Measurements from ENCODE around the gene NRF1.

NRF1 gene

DNA sequence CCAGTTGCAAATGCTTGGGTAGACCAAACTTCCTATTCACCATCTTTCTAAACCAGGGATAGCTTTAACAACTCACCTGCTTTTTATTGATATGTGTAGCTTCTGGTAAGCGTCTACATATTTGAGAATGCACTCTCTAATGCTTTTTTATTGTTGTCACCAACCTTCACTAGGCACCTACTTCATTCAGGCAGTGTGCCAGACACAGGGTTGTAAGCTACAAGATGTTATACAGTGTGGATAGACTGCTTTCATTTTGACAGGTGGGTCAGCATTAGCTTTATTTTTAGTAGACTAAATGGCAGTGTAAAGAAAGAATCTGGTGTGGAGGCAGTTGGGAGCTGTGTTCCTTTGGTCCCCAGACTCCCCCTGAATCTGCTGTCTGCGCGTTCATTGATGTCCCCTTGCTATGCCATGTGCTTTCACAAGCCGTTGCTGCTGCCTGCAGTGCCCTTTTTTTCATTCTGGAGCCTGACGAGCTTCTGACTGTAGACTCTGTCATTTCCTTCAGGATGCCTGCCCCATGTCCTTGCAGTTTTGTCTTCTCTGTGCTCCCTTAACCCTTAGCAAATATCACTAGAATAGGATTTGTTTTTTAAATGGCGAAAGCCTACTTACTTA lies 32.1 kb downstream of the NRF1 start:
- TF ChIP-seq, protein P1, sequence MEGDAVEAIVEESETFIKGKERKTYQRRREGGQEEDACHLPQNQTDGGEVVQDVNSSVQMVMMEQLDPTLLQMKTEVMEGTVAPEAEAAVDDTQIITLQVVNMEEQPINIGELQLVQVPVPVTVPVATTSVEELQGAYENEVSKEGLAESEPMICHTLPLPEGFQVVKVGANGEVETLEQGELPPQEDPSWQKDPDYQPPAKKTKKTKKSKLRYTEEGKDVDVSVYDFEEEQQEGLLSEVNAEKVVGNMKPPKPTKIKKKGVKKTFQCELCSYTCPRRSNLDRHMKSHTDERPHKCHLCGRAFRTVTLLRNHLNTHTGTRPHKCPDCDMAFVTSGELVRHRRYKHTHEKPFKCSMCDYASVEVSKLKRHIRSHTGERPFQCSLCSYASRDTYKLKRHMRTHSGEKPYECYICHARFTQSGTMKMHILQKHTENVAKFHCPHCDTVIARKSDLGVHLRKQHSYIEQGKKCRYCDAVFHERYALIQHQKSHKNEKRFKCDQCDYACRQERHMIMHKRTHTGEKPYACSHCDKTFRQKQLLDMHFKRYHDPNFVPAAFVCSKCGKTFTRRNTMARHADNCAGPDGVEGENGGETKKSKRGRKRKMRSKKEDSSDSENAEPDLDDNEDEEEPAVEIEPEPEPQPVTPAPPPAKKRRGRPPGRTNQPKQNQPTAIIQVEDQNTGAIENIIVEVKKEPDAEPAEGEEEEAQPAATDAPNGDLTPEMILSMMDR (conservative IDR thresholded peaks at IDR 0.05; ENCODE audit: control insufficient read depth, insufficient read depth, low read depth, low read length), result no peak
- DNase-seq (ENCODE audit: low read depth), result no peak
- no peak overlapping the region for H3K4me3 ChIP-seq (ENCODE audit: control insufficient read depth, low read depth, low read length)

DNA sequence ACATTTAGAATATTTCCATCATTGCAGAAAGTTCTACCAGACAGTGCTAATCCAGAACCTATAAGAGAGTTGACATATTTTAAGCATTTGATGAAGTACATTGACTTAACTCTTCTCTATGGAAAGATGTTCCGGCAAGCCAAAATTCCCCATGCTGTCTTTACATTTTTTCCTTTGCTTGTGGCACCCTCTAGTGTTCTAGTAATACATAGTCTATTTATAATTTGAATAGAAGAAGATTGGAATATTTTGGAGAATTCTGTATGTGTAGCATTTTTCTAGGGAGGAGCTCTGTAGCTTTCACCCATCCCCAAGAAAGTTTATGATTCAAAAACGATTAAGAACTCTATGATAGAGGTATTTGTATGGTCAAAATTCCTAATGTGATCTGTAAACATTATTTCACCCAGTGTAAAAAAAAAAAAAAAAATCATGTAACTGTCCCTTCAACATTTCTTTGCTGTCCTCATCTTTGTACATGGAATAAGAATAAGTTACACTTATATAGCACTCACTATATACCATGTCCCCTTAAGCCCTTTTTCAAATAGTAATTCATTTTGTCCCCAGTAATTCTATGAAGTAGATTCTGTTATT lies 33.2 kb downstream of the NRF1 start:
- DNase-seq (ENCODE audit: low read depth), result peak; percentile 68
- H3K4me3 ChIP-seq (ENCODE audit: control insufficient read depth, low read depth, low read length), result no peak overlapping the region
- TF ChIP-seq, protein P1 (conservative IDR thresholded peaks at IDR 0.05; ENCODE audit: control insufficient read depth, insufficient read depth, low read depth, low read length), result peak; percentile 57

DNA sequence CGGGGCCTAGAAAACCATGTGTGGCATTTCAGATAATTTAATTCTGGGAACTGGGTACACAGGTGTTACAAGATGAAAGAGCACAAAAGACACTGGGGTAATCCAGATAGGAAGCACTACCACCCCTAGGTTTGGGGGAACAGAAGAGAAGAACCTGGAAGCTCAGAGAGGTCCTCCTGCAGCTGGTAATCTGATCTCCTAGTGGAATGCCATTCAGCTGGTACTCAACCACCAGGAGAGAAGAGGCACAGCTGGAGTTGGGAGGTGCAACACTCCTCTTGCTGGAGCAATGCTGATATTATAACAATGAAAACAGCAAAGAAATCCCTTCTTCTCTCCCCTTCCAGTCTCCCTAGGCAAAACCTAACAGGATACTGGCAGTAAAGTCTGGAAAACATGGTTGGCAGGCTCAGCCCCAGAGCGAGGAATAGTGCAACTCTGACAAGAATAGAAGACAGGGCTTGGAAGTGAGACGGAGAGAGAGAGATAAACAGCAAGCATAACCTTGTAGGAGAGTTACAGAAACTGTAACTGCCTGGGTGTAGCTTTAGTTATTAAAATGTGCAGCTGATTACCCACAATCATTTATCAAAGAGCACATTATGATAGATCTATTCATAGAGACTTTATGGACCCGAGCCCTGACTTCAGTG lies 35.0 kb downstream of the NRF1 start:
- H3K4me3 ChIP-seq (ENCODE audit: control insufficient read depth, low read depth, low read length), result no peak overlapping the region
- no peak for DNase-seq (ENCODE audit: low read depth)
- TF ChIP-seq, protein P1 (conservative IDR thresholded peaks at IDR 0.05; ENCODE audit: control insufficient read depth, insufficient read depth, low read depth, low read length), result no peak

DNA sequence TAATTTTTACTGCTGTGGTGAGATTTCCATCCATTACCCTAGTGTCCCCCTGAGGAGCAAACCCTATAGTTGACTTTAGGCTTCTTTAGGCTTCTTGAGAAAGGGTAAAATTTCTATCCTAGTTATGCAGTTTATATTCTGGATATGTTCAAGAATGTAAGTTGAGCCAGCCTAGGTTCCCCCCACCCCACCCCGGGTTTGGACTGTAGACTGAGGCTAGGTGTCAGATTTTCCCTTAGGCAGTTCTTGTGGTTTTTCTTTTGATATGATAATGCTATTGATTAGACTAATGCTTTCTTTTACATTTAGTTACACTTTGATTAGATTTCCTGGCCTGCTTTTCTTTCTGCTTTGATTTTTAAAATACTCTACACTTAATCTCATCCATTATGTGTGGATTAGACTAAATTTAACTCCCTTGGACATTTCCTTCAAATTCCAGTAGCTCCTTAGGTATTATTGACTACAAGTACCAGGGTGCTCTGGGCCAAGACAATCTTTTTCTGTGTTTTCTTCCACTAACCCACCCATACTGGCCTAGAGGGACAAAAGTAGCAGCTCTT lies 37.7 kb downstream of the NRF1 start:
- no peak for DNase-seq (ENCODE audit: low read depth)
- H3K4me3 ChIP-seq (ENCODE audit: control insufficient read depth, low read depth, low read length), result no peak overlapping the region
- TF ChIP-seq, protein P1 (conservative IDR thresholded peaks at IDR 0.05; ENCODE audit: control insufficient read depth, insufficient read depth, low read depth, low read length), result no peak

DNA sequence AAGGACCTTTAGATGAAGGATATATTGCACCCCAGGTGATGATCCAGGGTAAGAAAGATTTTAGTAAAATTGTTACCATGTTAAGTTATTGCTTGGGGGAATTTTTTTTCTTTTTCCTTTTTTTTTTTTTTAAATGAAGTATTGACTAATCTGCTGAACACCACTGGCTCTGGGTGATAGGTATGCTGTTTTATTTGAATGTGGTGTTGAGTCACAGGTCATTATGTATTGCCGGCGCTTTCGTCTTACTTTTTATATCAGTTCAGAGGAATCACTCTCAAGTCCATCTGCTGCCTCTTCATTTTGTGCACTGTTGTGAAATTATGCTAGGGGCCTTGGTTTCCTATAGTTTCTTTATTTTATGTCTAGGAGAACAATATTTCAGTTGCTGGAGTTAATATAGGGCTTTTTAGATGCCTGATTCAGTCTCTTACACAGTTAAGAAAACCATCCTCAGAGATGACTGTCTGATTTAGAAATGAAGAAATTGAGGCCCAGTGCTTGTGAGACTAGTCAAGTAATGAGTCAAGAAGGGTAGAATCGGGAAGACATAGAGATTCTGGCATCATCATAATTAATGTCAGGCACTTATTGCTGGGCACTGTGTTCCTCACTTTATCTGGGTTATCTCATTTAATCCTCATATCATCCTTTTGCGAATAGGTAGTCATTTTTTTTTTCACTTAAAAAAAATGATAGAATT lies 38.7 kb downstream of the NRF1 start:
- DNase-seq (ENCODE audit: low read depth), result no peak
- TF ChIP-seq, protein P1 (conservative IDR thresholded peaks at IDR 0.05; ENCODE audit: control insufficient read depth, insufficient read depth, low read depth, low read length), result no peak
- no peak overlapping the region for H3K4me3 ChIP-seq (ENCODE audit: control insufficient read depth, low read depth, low read length)

DNA sequence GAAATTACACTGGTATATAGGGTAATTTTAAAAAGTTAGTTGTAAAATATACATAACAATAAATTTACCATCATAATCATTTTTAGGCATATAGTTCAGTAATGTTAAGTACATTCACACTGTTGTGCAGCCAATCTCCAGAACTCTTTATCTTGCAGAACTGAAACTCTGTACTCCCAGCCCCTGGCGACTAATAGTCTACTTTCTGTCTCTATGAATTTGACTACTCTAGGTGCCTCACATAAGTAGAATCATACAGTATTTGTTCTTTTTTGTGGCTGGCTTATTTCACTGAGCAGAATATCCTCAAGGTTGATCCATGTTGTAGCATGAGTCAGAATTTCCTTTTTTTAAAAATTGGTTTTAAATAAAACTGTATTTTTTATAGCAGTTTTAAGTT lies 41.4 kb downstream of the NRF1 start:
- no peak for DNase-seq (ENCODE audit: low read depth)
- H3K4me3 ChIP-seq (ENCODE audit: control insufficient read depth, low read depth, low read length), result no peak overlapping the region
- TF ChIP-seq, protein P1 (conservative IDR thresholded peaks at IDR 0.05; ENCODE audit: control insufficient read depth, insufficient read depth, low read depth, low read length), result no peak
